Endothelial cell of umbilical vein (primary cell): ENCODE data around the gene STEAP1. TPM values are rescaled to one million over a fixed set of nuclear protein-coding genes. Genes with fewer than 3 reads are reported as not detected.

Experiments used
- BruUV-seq: library from RNA; stranded (reverse); fragments of 400-500 nt; replicated peaks from 2 replicates; lab custom pipeline; 2021; lab: Mats Ljungman, UMichigan
- CTCF ChIA-PET: fragments of 300-600, 350-600 bp; sonication (Branson Sonifier 250); formaldehyde crosslinking; loops from one replicate; lab custom pipeline; 2021; ENCODE audit warnings: antibody characterized with exemption, inconsistent platforms; lab: Charles Lee
- POLR2A ChIA-PET: fragments of 300-600, 350-600 bp; sonication (Branson Sonifier 250); formaldehyde crosslinking; loops from one replicate; lab custom pipeline; 2021; ENCODE audit warnings: antibody characterized with exemption, inconsistent platforms; lab: Charles Lee
- DNase-seq: peaks from one replicate; pipeline ENCODE4 v3.0.0-alpha.2; 2011; ENCODE audit warnings: low read depth, low spot score
- FAIRE-seq: peaks from 2 replicates; lab custom pipeline; 2011; peaks lifted over from hg19 to GRCh38; lab: Jason Lieb, UNC
- H2AFZ ChIP-seq: 2 replicates; pipeline ENCODE4 v1.6.0; 2012; ENCODE audit warnings: low read depth, low read length, control low read depth, inconsistent platforms
- H3K27ac ChIP-seq: 2 replicates; pipeline ENCODE4 v1.5.1; 2011; ENCODE audit warnings: low read depth, mild to moderate bottlenecking, control low read depth, low read length, moderate library complexity; ENCODE audit not compliant: insufficient read depth
- H3K27me3 ChIP-seq, 2 experiments: 2 replicates each; pipeline versions ENCODE4 v1.6.0 to v1.6.1; 2011; ENCODE audit warnings: low read length in 2 of 2, mixed read lengths in 1 of 2; ENCODE audit not compliant: control insufficient read depth in 2 of 2, insufficient read depth in 2 of 2
- H3K36me3 ChIP-seq, 2 experiments: 2 replicates in 1 of 2; 3 replicates in 1 of 2; pipeline ENCODE4 v1.5.1; 2011; ENCODE audit warnings: low read length in 2 of 2, mild to moderate bottlenecking in 1 of 2, moderate library complexity in 1 of 2; ENCODE audit not compliant: control insufficient read depth in 2 of 2, insufficient read depth in 2 of 2; ENCODE audit errors: extremely low read depth in 1 of 2
- H3K4me1 ChIP-seq: 3 replicates; pipeline ENCODE4 v1.5.1; 2011; ENCODE audit warnings: mild to moderate bottlenecking, low read length; ENCODE audit not compliant: control insufficient read depth, insufficient read depth; ENCODE audit errors: extremely low read depth
- H3K4me2 ChIP-seq: 2 replicates; pipeline ENCODE4 v1.6.1; 2011; ENCODE audit warnings: low read length, control low read depth, mixed read lengths; ENCODE audit not compliant: insufficient read depth
- H3K4me3 ChIP-seq, 3 experiments: fragments of 200-600 bp in 1 of 3; sonication (generic), shearing (Covaris generic) in 1 of 3; replicated peaks in 1 of 3; 2 replicates each; pipeline ENCODE4 v1.5.1; 2011 to 2016; ENCODE audit warnings: control low read depth in 3 of 3, low read length in 3 of 3, mild to moderate bottlenecking in 2 of 3, inconsistent platforms in 1 of 3, low read depth in 1 of 3, moderate library complexity in 1 of 3; ENCODE audit not compliant: insufficient read depth in 1 of 3
- H3K79me2 ChIP-seq: 2 replicates; pipeline ENCODE4 v1.6.0; 2012; ENCODE audit warnings: low read length, inconsistent platforms; ENCODE audit not compliant: control insufficient read depth, insufficient read depth
- H3K9ac ChIP-seq: replicated peaks from 2 replicates; pipeline ENCODE3; 2011; ENCODE audit warnings: low read length, control low read depth; ENCODE audit not compliant: insufficient read depth; ENCODE audit errors: extremely low read depth
- H3K9me1 ChIP-seq: replicated peaks from 3 replicates; pipeline ENCODE4 v1.6.0; 2011; ENCODE audit warnings: mild to moderate bottlenecking, low read length; ENCODE audit not compliant: control insufficient read depth, insufficient read depth; ENCODE audit errors: extremely low read depth
- H3K9me3 ChIP-seq: replicated peaks from 2 replicates; pipeline ENCODE4 v1.5.1; 2012; ENCODE audit warnings: low read length, inconsistent platforms; ENCODE audit not compliant: control insufficient read depth, insufficient read depth
- H4K20me1 ChIP-seq: replicated peaks from 2 replicates; pipeline ENCODE3; 2011; ENCODE audit warnings: mild to moderate bottlenecking, low read length; ENCODE audit not compliant: control insufficient read depth, insufficient read depth; ENCODE audit errors: extremely low read depth
- CTCF ChIP-seq, 2 donors: IDR thresholded peaks; 1 replicate in 1 of 2; 2 replicates in 1 of 2; pipeline ENCODE4 v1.5.1; 2011; ENCODE audit warnings: low read length in 2 of 2, mild to moderate bottlenecking in 2 of 2, moderate library complexity in 2 of 2, control low read depth in 1 of 2, inconsistent platforms in 1 of 2, low read depth in 1 of 2; ENCODE audit not compliant: insufficient read depth in 1 of 2; ENCODE audit errors: extremely low read depth in 1 of 2
- FOS ChIP-seq: IDR thresholded peaks from 2 replicates; pipeline ENCODE4 v1.6.1; 2011; ENCODE audit warnings: mild to moderate bottlenecking, low read length, moderate library complexity, borderline replicate concordance; ENCODE audit not compliant: insufficient read depth
- GATA2 ChIP-seq: IDR thresholded peaks from 2 replicates; pipeline ENCODE4 v1.7.0; 2011; ENCODE audit warnings: low read depth, mild to moderate bottlenecking, moderate library complexity, mixed read lengths, low read length; ENCODE audit not compliant: insufficient read length, insufficient read depth
- JUN ChIP-seq: IDR thresholded peaks from 2 replicates; pipeline ENCODE4 v1.6.1; 2011; ENCODE audit warnings: borderline replicate concordance, low read depth; ENCODE audit not compliant: insufficient read length, insufficient read depth
- MAX ChIP-seq: IDR thresholded peaks from 2 replicates; pipeline ENCODE4 v1.6.1; 2011; ENCODE audit not compliant: insufficient read depth, insufficient read length
- MYC ChIP-seq: IDR thresholded peaks from one replicate; pipeline ENCODE4 v1.6.1; 2011; ENCODE audit warnings: mild to moderate bottlenecking, low read depth, low read length
- POLR2A ChIP-seq: IDR thresholded peaks from 2 replicates; pipeline ENCODE4 v1.6.1; 2012; ENCODE audit warnings: low read depth, mild to moderate bottlenecking, control low read depth, low read length
- POLR2AphosphoS5 ChIP-seq: IDR thresholded peaks from 2 replicates; pipeline ENCODE4 v1.6.1; 2012; ENCODE audit warnings: low read depth, mild to moderate bottlenecking, control low read depth, low read length, moderate library complexity; ENCODE audit not compliant: insufficient read depth
- dilution Hi-C: fragments of 300-500 bp; cut with MboI; formaldehyde crosslinking; loops from one replicate; pipeline ENCODE4 v1.15.0; 2019; ENCODE audit warnings: low sequenced_read_pairs; ENCODE audit not compliant: extremely low pct_ligation_motif_present
- intact Hi-C: fragments of 100-400 bp; cut with micrococcal nuclease; formaldehyde crosslinking; loops from one replicate; pipeline ENCODE4 v1.10.0; 2022
- polyA plus RNA-seq, 4 experiments: library from polyadenylated mRNA; depleted of rRNA in 3 of 4; stranded (reverse) in 3 of 4; unstranded in 1 of 4; fragments of >200 nt; gene quantifications; 2 replicates each; pipeline versions ENCODE4 v1.2.1 to v1.2.3, GENCODE V29; 2011 to 2012; ENCODE audit warnings: missing spikeins in 1 of 4
- total RNA-seq: library from RNA; stranded (reverse); gene quantifications from 2 replicates; pipeline ENCODE4 v1.2.3, GENCODE V29; 2021

Gene STEAP1
- total and polyA plus RNA-seq, 2 donors (not counting 3 experiments of a cell fraction or from before 2014, with no cell fraction given) = 35.0 to 42.7 TPM

- Histone ChIP-seq H3K9me1 (no peaks in the 10 kb centered on the region), H3K9me3 (no peaks in the 10 kb centered on the region), H3K9ac (no peak overlapping the region), H3K36me3 (no peaks in the 10 kb centered on the region), H2AFZ (no peak overlapping the region), H3K27ac (no peak overlapping the region), H3K4me1 (peaks cover 12% of the 10 kb centered on the region), H3K4me2 (no peak overlapping the region), H4K20me1 (no peaks in the 10 kb centered on the region), H3K79me2 (no peaks in the 10 kb centered on the region), H3K27me3 (no peaks in the 10 kb centered on the region), H3K4me3 (no peak overlapping the region)
- BruUV-seq = no TSS peak
- dilution Hi-C loops (no loop called here), intact Hi-C loops (no loop called here)
- DNase-seq (no peak), FAIRE-seq (no peak)
- POLR2A ChIA-PET = interaction anchor here (0.6 kb wide), 1 partner anchor 11 kb away, joined by 6 read pairs; no protein-coding TSS in a partner anchor
- TF ChIP-seq MYC (no peak), JUN (no peak), MAX (no peak)
- CTCF ChIA-PET = no interaction called here
Measured at GRCh38 chr7:90207956-90208355, 53.7 kb downstream of the STEAP1 start.

- dilution Hi-C loops = no loop called here
- H3K4me3 ChIP-seq = no peak overlapping the region
Measured at GRCh38 chr7:90209776-90210175, 55.5 kb downstream of the STEAP1 start.

More at GRCh38 chr7:90209776-90210175, 55.5 kb downstream of the STEAP1 start:
- no peaks in the 10 kb centered on the region for H3K9me3 ChIP-seq
- ChIA-PET POLR2A (no interaction called here), CTCF (interaction anchor here (5.0 kb wide), 1 partner anchor 56 kb away, joined by 70 read pairs; the partner anchor contains the start of gene STEAP1)
- no peak overlapping the region for H3K9ac ChIP-seq
- BruUV-seq = no TSS peak
- intact Hi-C loops = loop anchor here (2.0 kb wide), 2 partner anchors 53 to 89 kb away; no protein-coding TSS in a partner anchor
- peaks cover 12% of the 10 kb centered on the region for H3K4me1 ChIP-seq
- DNase-seq = no peak
- no peaks in the 10 kb centered on the region for H3K27me3 ChIP-seq
- no peaks in the 10 kb centered on the region for H3K9me1 ChIP-seq
- no peaks in the 10 kb centered on the region for H4K20me1 ChIP-seq
- peak; percentile 59 for FAIRE-seq
- H3K27ac ChIP-seq = no peak overlapping the region
- H2AFZ ChIP-seq = no peak overlapping the region
- H3K4me2 ChIP-seq = no peak overlapping the region
- no peaks in the 10 kb centered on the region for H3K36me3 ChIP-seq
- TF ChIP-seq POLR2AphosphoS5 (no peak), MAX (no peak), FOS (no peak), MYC (no peak), JUN (no peak), GATA2 (no peak), CTCF (IDR thresholded peaks at IDR 0.05; ENCODE audit: extremely low read depth in 1 of 2, insufficient read depth in 1 of 2, low read depth in 1 of 2, low read length in 2 of 2) (no peak), POLR2A (no peak)
- H3K79me2 ChIP-seq = no peaks in the 10 kb centered on the region
